ENCODE data around the gene NELL1. TPM values are rescaled to one million over a fixed set of nuclear protein-coding genes. Genes with fewer than 3 reads are reported as not detected.

NELL1 gene
- total RNA-seq, 1 experiment from 2014 or later: not detected

DNA sequence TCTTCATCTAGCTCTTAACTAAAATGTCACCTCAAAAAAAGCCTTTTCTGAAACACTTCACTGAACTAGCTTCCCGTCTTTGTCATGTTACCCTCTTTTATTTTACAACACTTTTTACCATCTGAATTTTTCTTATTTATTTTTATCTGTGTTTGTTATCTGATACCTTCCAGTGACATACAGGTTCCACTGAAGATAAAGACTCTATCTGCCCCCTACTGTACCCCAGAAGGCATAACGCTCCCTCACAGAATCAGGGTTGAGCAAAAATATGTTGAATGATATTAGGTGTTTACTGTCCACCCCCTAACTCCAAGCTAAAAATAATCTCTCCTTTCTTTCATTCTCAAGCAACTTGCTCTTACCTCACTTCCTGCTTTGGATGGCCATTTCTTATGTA lies 654.2 kb downstream of the NELL1 start:
- Histone ChIP-seq H3K4me3 (ENCODE audit: low read depth in 2 of 2, low read length in 2 of 2) (no peak overlapping the region), H3K27me3 (ENCODE audit: control insufficient read depth, insufficient read depth, low read length) (no peaks in the 10 kb centered on the region), H3K27ac (ENCODE audit: low read length) (no peak overlapping the region), H3K4me1 (ENCODE audit: control insufficient read depth, insufficient read depth, low read length) (no peaks in the 10 kb centered on the region), H3K36me3 (ENCODE audit: control insufficient read depth, insufficient read depth, low read length) (no peaks in the 10 kb centered on the region), H3K9me3 (ENCODE audit: control insufficient read depth, insufficient read depth, low read depth, low read length) (no peaks in the 10 kb centered on the region)
- no peak for TF ChIP-seq TCF7L2 (IDR thresholded peaks at IDR 0.05; ENCODE audit: low read depth, low read length)
- no peak for TF ChIP-seq SIN3A (IDR thresholded peaks at IDR 0.05; ENCODE audit: borderline replicate concordance, insufficient read depth, low read depth, low read length)
- in situ Hi-C loops (cut with HindIII; ENCODE audit: low pct_unique_long_range_greater_than_20kb, low sequenced_read_pairs) (no loop called here), intact Hi-C loops (cut with micrococcal nuclease; ENCODE audit: unreplicated experiment) (no loop called here)
- ATAC-seq: no peak
- BruUV-seq (replicated peaks): no TSS peak
- CTCF ChIA-PET: no interaction called here
- POLR2A ChIA-PET: no interaction called here
- DNase-seq (ENCODE audit: low read depth, low spot score): no peak

DNA sequence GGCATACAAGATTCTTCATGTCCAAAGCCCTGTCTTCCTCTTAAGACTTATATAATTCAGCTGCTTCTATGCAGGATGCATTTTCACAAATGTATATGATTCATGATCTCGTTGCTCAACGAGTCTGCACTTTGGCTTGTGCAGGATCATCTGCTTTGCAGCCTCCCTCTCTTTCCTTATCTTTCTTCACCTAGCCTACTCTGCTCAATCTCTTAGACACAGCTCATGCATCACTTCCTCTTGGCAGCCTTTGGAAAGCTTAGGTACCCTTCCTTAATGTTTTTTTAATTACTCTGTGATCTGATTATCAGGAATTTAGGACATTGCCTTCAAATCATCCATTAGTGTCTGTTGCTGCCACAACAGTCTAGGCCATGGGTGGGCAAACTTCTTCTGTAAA lies 673.8 kb downstream of the NELL1 start:
- intact Hi-C loops (cut with micrococcal nuclease; ENCODE audit: unreplicated experiment): no loop called here
- CTCF ChIA-PET: no interaction called here

DNA sequence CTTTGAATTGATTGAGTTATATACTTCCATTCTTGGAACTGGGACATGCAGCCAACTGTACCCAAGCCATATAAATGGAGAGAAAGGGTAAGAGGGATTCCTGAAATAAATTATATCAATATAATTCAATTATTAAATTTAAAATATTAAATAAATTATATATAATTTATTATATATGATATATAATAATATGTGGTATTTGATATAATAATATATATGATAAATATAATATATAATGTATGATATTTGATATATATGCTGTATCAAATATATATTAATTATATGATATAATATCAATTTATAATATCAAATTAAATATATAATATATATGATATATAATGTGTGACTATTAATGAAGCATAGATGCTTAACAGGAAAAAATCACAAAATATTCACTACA lies 677.0 kb downstream of the NELL1 start:
- no TSS peak for BruUV-seq (replicated peaks)
- no peak for TF ChIP-seq POLR2AphosphoS5 (IDR thresholded peaks at IDR 0.05; ENCODE audit: low read depth, low read length)
- no peak for TF ChIP-seq SIN3A (IDR thresholded peaks at IDR 0.05; ENCODE audit: borderline replicate concordance, insufficient read depth, low read depth, low read length)
- TF ChIP-seq, protein P1, sequence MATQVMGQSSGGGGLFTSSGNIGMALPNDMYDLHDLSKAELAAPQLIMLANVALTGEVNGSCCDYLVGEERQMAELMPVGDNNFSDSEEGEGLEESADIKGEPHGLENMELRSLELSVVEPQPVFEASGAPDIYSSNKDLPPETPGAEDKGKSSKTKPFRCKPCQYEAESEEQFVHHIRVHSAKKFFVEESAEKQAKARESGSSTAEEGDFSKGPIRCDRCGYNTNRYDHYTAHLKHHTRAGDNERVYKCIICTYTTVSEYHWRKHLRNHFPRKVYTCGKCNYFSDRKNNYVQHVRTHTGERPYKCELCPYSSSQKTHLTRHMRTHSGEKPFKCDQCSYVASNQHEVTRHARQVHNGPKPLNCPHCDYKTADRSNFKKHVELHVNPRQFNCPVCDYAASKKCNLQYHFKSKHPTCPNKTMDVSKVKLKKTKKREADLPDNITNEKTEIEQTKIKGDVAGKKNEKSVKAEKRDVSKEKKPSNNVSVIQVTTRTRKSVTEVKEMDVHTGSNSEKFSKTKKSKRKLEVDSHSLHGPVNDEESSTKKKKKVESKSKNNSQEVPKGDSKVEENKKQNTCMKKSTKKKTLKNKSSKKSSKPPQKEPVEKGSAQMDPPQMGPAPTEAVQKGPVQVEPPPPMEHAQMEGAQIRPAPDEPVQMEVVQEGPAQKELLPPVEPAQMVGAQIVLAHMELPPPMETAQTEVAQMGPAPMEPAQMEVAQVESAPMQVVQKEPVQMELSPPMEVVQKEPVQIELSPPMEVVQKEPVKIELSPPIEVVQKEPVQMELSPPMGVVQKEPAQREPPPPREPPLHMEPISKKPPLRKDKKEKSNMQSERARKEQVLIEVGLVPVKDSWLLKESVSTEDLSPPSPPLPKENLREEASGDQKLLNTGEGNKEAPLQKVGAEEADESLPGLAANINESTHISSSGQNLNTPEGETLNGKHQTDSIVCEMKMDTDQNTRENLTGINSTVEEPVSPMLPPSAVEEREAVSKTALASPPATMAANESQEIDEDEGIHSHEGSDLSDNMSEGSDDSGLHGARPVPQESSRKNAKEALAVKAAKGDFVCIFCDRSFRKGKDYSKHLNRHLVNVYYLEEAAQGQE (IDR thresholded peaks at IDR 0.05; ENCODE audit: insufficient read depth in 1 of 2, low read depth in 2 of 2, low read length in 1 of 2): no peak
- TF ChIP-seq TCF7L2 (IDR thresholded peaks at IDR 0.05; ENCODE audit: low read depth, low read length): no peak
- TF ChIP-seq, protein P2, sequence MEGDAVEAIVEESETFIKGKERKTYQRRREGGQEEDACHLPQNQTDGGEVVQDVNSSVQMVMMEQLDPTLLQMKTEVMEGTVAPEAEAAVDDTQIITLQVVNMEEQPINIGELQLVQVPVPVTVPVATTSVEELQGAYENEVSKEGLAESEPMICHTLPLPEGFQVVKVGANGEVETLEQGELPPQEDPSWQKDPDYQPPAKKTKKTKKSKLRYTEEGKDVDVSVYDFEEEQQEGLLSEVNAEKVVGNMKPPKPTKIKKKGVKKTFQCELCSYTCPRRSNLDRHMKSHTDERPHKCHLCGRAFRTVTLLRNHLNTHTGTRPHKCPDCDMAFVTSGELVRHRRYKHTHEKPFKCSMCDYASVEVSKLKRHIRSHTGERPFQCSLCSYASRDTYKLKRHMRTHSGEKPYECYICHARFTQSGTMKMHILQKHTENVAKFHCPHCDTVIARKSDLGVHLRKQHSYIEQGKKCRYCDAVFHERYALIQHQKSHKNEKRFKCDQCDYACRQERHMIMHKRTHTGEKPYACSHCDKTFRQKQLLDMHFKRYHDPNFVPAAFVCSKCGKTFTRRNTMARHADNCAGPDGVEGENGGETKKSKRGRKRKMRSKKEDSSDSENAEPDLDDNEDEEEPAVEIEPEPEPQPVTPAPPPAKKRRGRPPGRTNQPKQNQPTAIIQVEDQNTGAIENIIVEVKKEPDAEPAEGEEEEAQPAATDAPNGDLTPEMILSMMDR (IDR thresholded peaks at IDR 0.05): no peak
- in situ Hi-C loops (cut with HindIII; ENCODE audit: low pct_unique_long_range_greater_than_20kb, low sequenced_read_pairs) (no loop called here), intact Hi-C loops (cut with micrococcal nuclease; ENCODE audit: unreplicated experiment) (no loop called here)
- Histone ChIP-seq H3K4me1 (ENCODE audit: control insufficient read depth, insufficient read depth, low read length) (no peaks in the 10 kb centered on the region), H3K27ac (ENCODE audit: low read length) (no peak overlapping the region), H3K4me3 (ENCODE audit: low read depth in 2 of 2, low read length in 2 of 2) (no peak overlapping the region), H3K36me3 (ENCODE audit: control insufficient read depth, insufficient read depth, low read length) (no peaks in the 10 kb centered on the region), H3K9me3 (ENCODE audit: control insufficient read depth, insufficient read depth, low read depth, low read length) (no peaks in the 10 kb centered on the region), H3K27me3 (ENCODE audit: control insufficient read depth, insufficient read depth, low read length) (no peaks in the 10 kb centered on the region)
- CTCF ChIA-PET: no interaction called here
- POLR2A ChIA-PET: no interaction called here
- DNase-seq (ENCODE audit: low read depth, low spot score) (no peak), ATAC-seq (no peak)

More for the DNA sequence above, 673.8 kb downstream of the NELL1 start:
- no TSS peak for BruUV-seq (replicated peaks)
- H3K4me1 ChIP-seq (ENCODE audit: control insufficient read depth, insufficient read depth, low read length): no peaks in the 10 kb centered on the region
- DNase-seq (ENCODE audit: low read depth, low spot score) (no peak), ATAC-seq (no peak)
- H3K4me3 ChIP-seq (ENCODE audit: low read depth in 2 of 2, low read length in 2 of 2): no peak overlapping the region
- in situ Hi-C loops (cut with HindIII; ENCODE audit: low pct_unique_long_range_greater_than_20kb, low sequenced_read_pairs): no loop called here
- no peak overlapping the region for H3K27ac ChIP-seq (ENCODE audit: low read length)
- POLR2A ChIA-PET: no interaction called here
- no peaks in the 10 kb centered on the region for H3K36me3 ChIP-seq (ENCODE audit: control insufficient read depth, insufficient read depth, low read length)
- no peaks in the 10 kb centered on the region for H3K27me3 ChIP-seq (ENCODE audit: control insufficient read depth, insufficient read depth, low read length)
- TF ChIP-seq TCF7L2 (IDR thresholded peaks at IDR 0.05; ENCODE audit: low read depth, low read length) (no peak), POLR2AphosphoS5 (IDR thresholded peaks at IDR 0.05; ENCODE audit: low read depth, low read length) (no peak), SIN3A (IDR thresholded peaks at IDR 0.05; ENCODE audit: borderline replicate concordance, insufficient read depth, low read depth, low read length) (no peak)
- TF ChIP-seq, protein P1 (IDR thresholded peaks at IDR 0.05; ENCODE audit: insufficient read depth in 1 of 2, low read depth in 2 of 2, low read length in 1 of 2): no peak
- TF ChIP-seq, protein P2 (IDR thresholded peaks at IDR 0.05): no peak
- H3K9me3 ChIP-seq (ENCODE audit: control insufficient read depth, insufficient read depth, low read depth, low read length): no peaks in the 10 kb centered on the region
